Thoracic aorta (tissue), 2 donors: ENCODE measurements around the gene IFI30. TPM values are rescaled to one million over a fixed set of nuclear protein-coding genes. Genes with fewer than 3 reads are reported as not detected.

Experiments used
- ATAC-seq: fragments of 150-250 bp; one replicate; pipeline ENCODE4 v1.8.0; 2017; ENCODE audit warnings: low read depth; ENCODE audit not compliant: insufficient number of reproducible peaks, low FRiP score
- DNase-seq: peaks from one replicate; pipeline ENCODE4 v3.0.0-alpha.2; 2020; ENCODE audit warnings: low spot score
- H3K27ac ChIP-seq, 2 donors: fragments of 200-600 bp; sonication (generic); 1 replicate in 1 of 2; 2 replicates in 1 of 2; pipeline ENCODE4 v1.5.1; 2016; ENCODE audit warnings: mild to moderate bottlenecking in 2 of 2, moderate library complexity in 2 of 2
- H3K27me3 ChIP-seq: fragments of 200-600 bp; sonication (generic); replicated peaks from 2 replicates; pipeline ENCODE4 v1.6.0; 2016; ENCODE audit warnings: mild to moderate bottlenecking; ENCODE audit not compliant: insufficient read depth
- H3K36me3 ChIP-seq: fragments of 200-600 bp; sonication (generic); one replicate; pipeline ENCODE4 v1.5.1; 2016
- H3K4me1 ChIP-seq, 2 donors: fragments of 200-600 bp; sonication (generic); 1 replicate in 1 of 2; 2 replicates in 1 of 2; pipeline versions ENCODE4 v1.5.1 to v1.6.0; 2016; ENCODE audit warnings: low read depth in 2 of 2, mild to moderate bottlenecking in 1 of 2; ENCODE audit not compliant: control insufficient read depth in 1 of 2
- H3K4me3 ChIP-seq: fragments of 200-600 bp; sonication (generic); 2 replicates; pipeline ENCODE4 v1.5.1; 2016; ENCODE audit warnings: mild to moderate bottlenecking
- H3K9me3 ChIP-seq: fragments of 200-600 bp; sonication (generic); 2 replicates; pipeline ENCODE4 v1.5.1; 2016
- total RNA-seq, 2 donors: library from RNA; depleted of rRNA; stranded (reverse); fragments of >200 nt; gene quantifications; one replicate each; pipeline versions ENCODE4 v1.1.0 to v1.2.3, GENCODE V29; 2016
- TF ChIP-seq, protein P1 (sequence below): fragments of 200-600 bp; sonication (generic); IDR thresholded peaks from one replicate; pipeline ENCODE4 v1.5.1; 2019; ENCODE audit warnings: antibody characterized with exemption

The IFI30 gene
- 10 to 100 TPM; 59.4 to 72.3 TPM for total RNA-seq

DNA sequence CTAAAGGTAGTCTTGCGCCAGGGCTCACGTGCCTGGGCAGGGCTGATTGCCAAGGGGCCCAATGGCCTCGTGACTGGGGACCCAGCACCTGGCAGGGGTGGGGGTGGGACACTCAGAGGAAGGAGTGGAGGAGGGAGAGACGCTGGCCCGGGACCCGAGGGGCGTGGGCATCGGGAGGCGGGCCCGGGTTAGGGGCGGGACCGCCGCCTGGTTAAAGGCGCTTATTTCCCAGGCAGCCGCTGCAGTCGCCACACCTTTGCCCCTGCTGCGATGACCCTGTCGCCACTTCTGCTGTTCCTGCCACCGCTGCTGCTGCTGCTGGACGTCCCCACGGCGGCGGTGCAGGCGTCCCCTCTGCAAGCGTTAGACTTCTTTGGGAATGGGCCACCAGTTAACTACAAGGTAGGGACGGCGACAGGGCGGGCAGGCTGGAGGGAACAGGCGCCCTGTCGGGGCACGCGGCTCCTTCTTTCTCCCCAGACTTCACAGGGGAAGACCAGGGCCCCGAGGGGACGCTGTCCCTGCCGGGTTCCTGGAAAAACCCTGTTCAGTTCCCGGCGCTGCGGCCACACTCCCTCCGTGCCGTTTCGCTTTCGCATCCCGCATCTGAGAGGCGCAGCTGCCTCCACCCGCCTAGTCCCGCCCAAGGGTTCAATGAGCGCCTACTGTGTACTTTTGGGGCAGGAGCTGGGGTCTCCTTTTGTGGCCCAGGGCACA is at the start of gene IFI30:
TSS of gene IFI30 (plus strand) at position 242 of the 717 bp plus-strand sequence. CDS start at position 271, 29 bp downstream.
- no peak for DNase-seq
- Histone ChIP-seq H3K9me3 (no peaks in the 10 kb centered on the region), H3K27ac (peak within 1 kb of the TSS in 1 of 2 donors; percentile 46), H3K27me3 (no peaks in the 10 kb centered on the region), H3K4me1 (peaks cover 6 to 12% of the 10 kb centered on the region in 2 donors), H3K36me3 (peaks cover 5% of the 10 kb centered on the region), H3K4me3 (peak within 1 kb of the TSS; percentile 85)
- TF ChIP-seq, protein P1, sequence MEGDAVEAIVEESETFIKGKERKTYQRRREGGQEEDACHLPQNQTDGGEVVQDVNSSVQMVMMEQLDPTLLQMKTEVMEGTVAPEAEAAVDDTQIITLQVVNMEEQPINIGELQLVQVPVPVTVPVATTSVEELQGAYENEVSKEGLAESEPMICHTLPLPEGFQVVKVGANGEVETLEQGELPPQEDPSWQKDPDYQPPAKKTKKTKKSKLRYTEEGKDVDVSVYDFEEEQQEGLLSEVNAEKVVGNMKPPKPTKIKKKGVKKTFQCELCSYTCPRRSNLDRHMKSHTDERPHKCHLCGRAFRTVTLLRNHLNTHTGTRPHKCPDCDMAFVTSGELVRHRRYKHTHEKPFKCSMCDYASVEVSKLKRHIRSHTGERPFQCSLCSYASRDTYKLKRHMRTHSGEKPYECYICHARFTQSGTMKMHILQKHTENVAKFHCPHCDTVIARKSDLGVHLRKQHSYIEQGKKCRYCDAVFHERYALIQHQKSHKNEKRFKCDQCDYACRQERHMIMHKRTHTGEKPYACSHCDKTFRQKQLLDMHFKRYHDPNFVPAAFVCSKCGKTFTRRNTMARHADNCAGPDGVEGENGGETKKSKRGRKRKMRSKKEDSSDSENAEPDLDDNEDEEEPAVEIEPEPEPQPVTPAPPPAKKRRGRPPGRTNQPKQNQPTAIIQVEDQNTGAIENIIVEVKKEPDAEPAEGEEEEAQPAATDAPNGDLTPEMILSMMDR, result no peak
- no peak for ATAC-seq

DNA sequence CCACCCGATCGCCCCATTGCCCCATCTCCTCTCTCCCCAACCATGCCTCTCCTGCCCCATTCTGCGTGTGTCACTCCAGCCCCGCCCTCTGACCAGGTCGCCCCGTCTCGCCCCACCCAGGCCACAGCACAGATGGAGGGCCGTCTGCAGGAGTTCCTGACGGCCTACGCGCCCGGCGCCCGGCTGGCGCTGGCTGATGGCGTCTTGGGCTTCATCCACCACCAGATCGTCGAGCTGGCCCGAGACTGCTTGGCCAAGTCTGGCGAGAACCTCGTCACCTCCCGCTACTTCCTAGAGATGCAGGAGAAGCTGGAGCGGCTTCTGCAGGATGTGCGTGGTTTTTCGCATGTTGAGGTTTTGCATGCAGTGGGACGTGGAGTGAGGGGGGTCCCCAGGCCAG is 49.8 kb upstream of the IFI30 start:
- ATAC-seq (no peak), DNase-seq (no peak)
- peaks cover 26% of the 10 kb centered on the region for H3K36me3 ChIP-seq
- no peaks in the 10 kb centered on the region for H3K27me3 ChIP-seq
- H3K4me3 ChIP-seq, result no peak overlapping the region
- H3K27ac ChIP-seq, result no peak overlapping the region
- TF ChIP-seq, protein P1, result no peak
- no peaks in the 10 kb centered on the region for H3K9me3 ChIP-seq
- peaks cover 0 to 5% of the 10 kb centered on the region in 2 donors for H3K4me1 ChIP-seq

DNA sequence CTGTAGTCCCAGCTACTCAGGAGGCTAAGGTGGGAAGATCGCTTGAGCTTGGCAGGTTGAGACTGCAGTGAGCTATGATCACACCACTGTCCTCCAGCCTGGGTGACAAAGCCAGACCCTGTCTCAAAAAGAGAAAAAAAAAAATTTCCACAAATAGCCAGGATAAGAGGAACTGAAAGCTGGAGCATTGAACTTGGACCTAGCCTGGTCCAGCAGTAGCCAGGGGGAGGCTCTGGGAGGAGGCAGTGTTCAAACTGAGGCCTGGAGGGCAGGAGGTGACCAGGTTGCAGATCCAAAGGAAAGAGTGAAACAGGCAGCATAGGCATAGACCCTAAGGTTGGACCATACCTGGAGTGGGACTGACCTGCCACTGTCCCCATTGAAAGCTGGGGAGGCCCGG is 47.5 kb upstream of the IFI30 start:
- H3K27me3 ChIP-seq, result no peaks in the 10 kb centered on the region
- H3K4me3 ChIP-seq, result no peak overlapping the region
- TF ChIP-seq, protein P1, result no peak
- H3K27ac ChIP-seq, result no peak overlapping the region
- DNase-seq (no peak), ATAC-seq (no peak)
- no peaks in the 10 kb centered on the region for H3K9me3 ChIP-seq
- H3K36me3 ChIP-seq, result peaks cover 32% of the 10 kb centered on the region
- H3K4me1 ChIP-seq, result no peaks in the 10 kb centered on the region

DNA sequence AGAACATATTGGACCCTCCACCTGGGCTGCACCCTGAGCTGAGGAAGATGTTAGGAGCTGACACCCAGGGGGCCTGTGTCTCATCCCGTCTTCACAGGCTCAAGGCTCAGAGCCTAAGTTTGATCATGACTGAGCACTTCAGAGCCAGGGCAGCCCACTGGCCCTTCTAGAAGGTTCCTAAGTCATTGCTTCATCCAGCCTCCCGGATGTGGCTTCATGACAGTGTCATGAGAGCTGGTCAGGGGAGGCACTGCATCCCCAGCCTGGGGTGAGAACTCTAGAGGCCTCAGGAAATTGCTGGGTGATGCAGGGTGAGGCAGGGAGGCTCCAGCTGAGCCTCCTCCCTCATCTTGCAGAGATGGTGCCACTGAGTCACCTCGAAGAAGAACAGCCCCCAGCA is 45.6 kb upstream of the IFI30 start:
- H3K27ac ChIP-seq, result no peak overlapping the region
- H3K9me3 ChIP-seq, result no peaks in the 10 kb centered on the region
- peaks cover 35% of the 10 kb centered on the region for H3K36me3 ChIP-seq
- ATAC-seq (no peak), DNase-seq (no peak)
- TF ChIP-seq, protein P1, result no peak
- H3K27me3 ChIP-seq, result no peaks in the 10 kb centered on the region
- no peaks in the 10 kb centered on the region for H3K4me1 ChIP-seq
- no peak overlapping the region for H3K4me3 ChIP-seq

DNA sequence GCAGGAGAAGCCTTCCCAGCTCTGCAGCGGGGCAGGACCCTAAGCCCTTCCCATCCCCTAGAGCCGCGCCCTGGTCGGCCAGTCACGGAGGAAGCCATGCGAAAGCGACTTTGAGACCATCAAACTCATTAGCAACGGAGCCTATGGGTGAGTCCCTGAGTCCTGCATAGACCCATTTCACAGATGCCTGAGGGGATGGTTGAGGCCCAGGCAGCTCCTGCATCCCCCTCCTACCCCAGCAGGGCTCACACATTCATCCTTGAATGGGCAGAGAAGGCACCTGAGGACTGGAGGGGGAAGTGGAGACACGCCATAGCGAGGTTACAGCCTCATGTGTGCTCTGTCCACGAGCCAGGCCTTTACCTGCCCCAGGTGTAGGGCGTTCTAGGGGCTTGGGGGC is 44.8 kb upstream of the IFI30 start:
- DNase-seq, result no peak
- Histone ChIP-seq H3K27me3 (no peaks in the 10 kb centered on the region), H3K36me3 (peaks cover 34% of the 10 kb centered on the region), H3K4me3 (no peak overlapping the region), H3K4me1 (no peaks in the 10 kb centered on the region), H3K27ac (no peak overlapping the region), H3K9me3 (no peaks in the 10 kb centered on the region)
- TF ChIP-seq, protein P1, result no peak
- ATAC-seq, result no peak
